ENCODE measurements around the gene GUCY2D.
A peak's percentile ranks its signal among the peaks of the same experiment; 100 is the strongest.
"Not testable (repeated sequence)": the region's sequence is repeated elsewhere in the genome, so short reads cannot be mapped to it uniquely, and the experiment has no call there.

The GUCY2D gene

GRCh38 chr17:8001976-8002720 is at the start of gene GUCY2D:
TSS of gene GUCY2D (plus strand) at chr17:8002615. CDS start at chr17:8003048, 433 bp downstream.
- no peak for DNase-seq

- not testable (repeated sequence) for DNase-seq
These were observed 49.1 kb upstream of the GUCY2D start for GRCh38 chr17:7953266-7953665.

- no peak for DNase-seq
These were observed 46.8 kb upstream of the GUCY2D start for GRCh38 chr17:7955414-7956227.

- no peak for DNase-seq
These were observed 46.0 kb upstream of the GUCY2D start for GRCh38 chr17:7956228-7956965.

- DNase-seq = no peak
These were observed 42.7 kb upstream of the GUCY2D start for GRCh38 chr17:7959503-7960253.

GRCh38 chr17:7961421-7961820 is 41.0 kb upstream of the GUCY2D start:
- DNase-seq = no peak

GRCh38 chr17:7967751-7968150 is 34.7 kb upstream of the GUCY2D start:
- DNase-seq = no peak

- no peak for DNase-seq
These were observed 33.0 kb upstream of the GUCY2D start for GRCh38 chr17:7969433-7969832.

- DNase-seq = no peak
These were observed 30.8 kb upstream of the GUCY2D start for GRCh38 chr17:7971651-7972050.

- DNase-seq = no peak
These were observed 30.2 kb upstream of the GUCY2D start for GRCh38 chr17:7972131-7972785.

GRCh38 chr17:7974638-7975131 is 27.7 kb upstream of the GUCY2D start:
- DNase-seq = no peak

- no peak for DNase-seq
These were observed 25.4 kb upstream of the GUCY2D start for GRCh38 chr17:7977039-7977438.

- peak; percentile 61 for DNase-seq
These were observed 24.6 kb upstream of the GUCY2D start for GRCh38 chr17:7977805-7978204.

- no peak for DNase-seq
These were observed 20.2 kb upstream of the GUCY2D start for GRCh38 chr17:7982173-7982572.

- no peak for DNase-seq
These were observed 19.7 kb upstream of the GUCY2D start for GRCh38 chr17:7982666-7983065.

- no peak for DNase-seq
These were observed 17.5 kb upstream of the GUCY2D start for GRCh38 chr17:7984904-7985303.

- no peak for DNase-seq
These were observed 15.1 kb upstream of the GUCY2D start for GRCh38 chr17:7987112-7987893.

- DNase-seq = peak; percentile 75
These were observed 13.7 kb upstream of the GUCY2D start for GRCh38 chr17:7988750-7989178.

GRCh38 chr17:7989781-7990655 is 12.4 kb upstream of the GUCY2D start:
- peak; percentile 74 for DNase-seq

GRCh38 chr17:7992516-7992915 is 9.9 kb upstream of the GUCY2D start:
- no peak for DNase-seq
